Pancreas (tissue), 10 donors: ENCODE data around the gene ATP8A2. TPM values are rescaled to one million over a fixed set of nuclear protein-coding genes. Genes with fewer than 3 reads are reported as not detected.

Experiments used
- ATAC-seq, 4 donors: fragments of 200-7000 bp; cut with Tn5 transposase; one replicate each; pipeline versions ENCODE4 v1.8.0 to v1.9.1; 2020; ENCODE audit warnings: mild to moderate bottlenecking in 4 of 4, moderate library complexity in 4 of 4
- DNase-seq, 6 donors: peaks; one replicate each; pipeline ENCODE4 v3.0.0-alpha.2; 2020
- FAIRE-seq: peaks from 2 replicates; lab custom pipeline; 2012; peaks lifted over from hg19 to GRCh38; lab: Jason Lieb, UNC
- H3K27ac ChIP-seq, 4 donors: fragments of 200-600 bp; sonication (generic); 1 replicate in 3 of 4; 2 replicates in 1 of 4; pipeline versions ENCODE4 v1.5.0 to v1.8.0; 2020
- H3K27me3 ChIP-seq, 4 donors: fragments of 200-600 bp; one replicate each; pipeline ENCODE4 v1.8.0; 2021
- H3K36me3 ChIP-seq, 3 donors: fragments of 200-600 bp; sonication (generic) in 1 of 3; one replicate each; pipeline versions ENCODE4 v1.5.0 to v1.8.0; 2020 to 2021
- H3K4me1 ChIP-seq, 3 donors: fragments of 200-600 bp; one replicate each; pipeline ENCODE4 v1.8.0; 2021
- H3K4me3 ChIP-seq, 4 donors: fragments of 200-600 bp; sonication (generic) in 2 of 4; one replicate each; pipeline versions ENCODE4 v1.5.0 to v1.8.0; 2020 to 2021
- H3K9me3 ChIP-seq, 4 donors: fragments of 200-600 bp; one replicate each; pipeline ENCODE4 v1.8.0; 2021
- CTCF ChIP-seq, 4 donors: fragments of 200-600 bp; sonication (generic) in 3 of 4; IDR thresholded peaks; one replicate each; pipeline versions ENCODE4 v1.5.0 to v1.8.0; 2021; ENCODE audit warnings: antibody characterized with exemption in 4 of 4
- WGBS, 2 donors: extraction: QIAGEN DNeasy Blood & Tissue Kit; methylation state at CpG; one replicate each; pipeline ENCODE4 v1.1.7; 2013; 5-methylcytosine and 5-hydroxymethylcytosine counted together
- intact Hi-C, 3 donors: fragments of 100-400 bp; cut with DNase I; formaldehyde crosslinking; loops; one replicate each; pipeline versions ENCODE4 v1.11.1 to v1.14.2; 2022
- polyA plus RNA-seq, 2 donors: library from polyadenylated mRNA; stranded (reverse); fragments of 200-250 nt; gene quantifications; one replicate each; pipeline ENCODE4 v1.2.3, GENCODE V29; 2013
- total RNA-seq, 6 donors: library from RNA; stranded (reverse); fragmentation: NEBNext Ultra II Directional in 4 of 6; extraction: Animal tissue kit (Norgen Biotek cat#: 25700) in 4 of 6; gene quantifications; one replicate each; pipeline versions ENCODE4 v1.2.1 to v1.2.4, GENCODE V29; 2021 to 2023
- donor health status: healthy with polysubstance abuse.
- donor health status: DM: no; HTN: no; CAD: no; lungs with moderate emphysema.
- donor health status: DM: no; HTN: no; CAD: no.
- donor health status: control.
- donor health status: control.
- donor health status: Bipolar disorder and iron deficiency.
- donor health status: DM: yes; HTN: yes; CAD: no.
- donor health status: DM: no; HTN: no; CAD: no.
- donor health status: DM: no; HTN: no; CAD: no.
- donor health status: DM: yes; HTN: yes; CAD: no.

ATP8A2 gene
- total and polyA plus RNA-seq, 8 donors = 0.04 to 0.28 (median 0.14) TPM

- ATAC-seq = no peak
- intact Hi-C loops = no loop called here
- H3K27me3 ChIP-seq = no peaks in the 10 kb centered on the region
- DNase-seq = no peak
- H3K4me3 ChIP-seq = no peak overlapping the region
- H3K27ac ChIP-seq = no peak overlapping the region
- no peak for FAIRE-seq
- TF ChIP-seq CTCF (IDR thresholded peaks at IDR 0.05) = no peak
- WGBS, 2 donors = 68 to 85% methylated on average over 8 of the region's 8 CpGs
- no peaks in the 10 kb centered on the region for H3K36me3 ChIP-seq
- no peaks in the 10 kb centered on the region for H3K4me1 ChIP-seq
- no peaks in the 10 kb centered on the region for H3K9me3 ChIP-seq
Observed at GRCh38 chr13:25887962-25888655, 516.3 kb downstream of the ATP8A2 start.

GRCh38 chr13:25890671-25891212, 519.0 kb downstream of the ATP8A2 start:
- FAIRE-seq = no peak
- no peak for DNase-seq
- TF ChIP-seq CTCF (IDR thresholded peaks at IDR 0.05) = no peak
- Histone ChIP-seq H3K4me3 (no peak overlapping the region), H3K27me3 (no peaks in the 10 kb centered on the region), H3K9me3 (no peaks in the 10 kb centered on the region), H3K4me1 (no peaks in the 10 kb centered on the region), H3K36me3 (no peaks in the 10 kb centered on the region), H3K27ac (no peak overlapping the region)
- 34% methylated on average over 4 of the region's 4 CpGs for WGBS, 2 donors
- intact Hi-C loops = no loop called here
- ATAC-seq = no peak

GRCh38 chr13:25898991-25899390, 527.2 kb downstream of the ATP8A2 start:
- no peak for TF ChIP-seq CTCF (IDR thresholded peaks at IDR 0.05)
- no peaks in the 10 kb centered on the region for H3K36me3 ChIP-seq
- no peaks in the 10 kb centered on the region for H3K27me3 ChIP-seq
- DNase-seq (no peak), ATAC-seq (no peak), FAIRE-seq (no peak)
- intact Hi-C loops = no loop called here
- no peaks in the 10 kb centered on the region for H3K9me3 ChIP-seq
- WGBS, 2 donors = 82 to 93% methylated on average over 7 of the region's 7 CpGs
- H3K27ac ChIP-seq = no peak overlapping the region
- no peaks in the 10 kb centered on the region for H3K4me1 ChIP-seq
- H3K4me3 ChIP-seq = no peak overlapping the region

- H3K4me1 ChIP-seq = no peaks in the 10 kb centered on the region
- no peak for TF ChIP-seq CTCF (IDR thresholded peaks at IDR 0.05)
- no peak overlapping the region for H3K4me3 ChIP-seq
- WGBS, 2 donors = 74 to 79% methylated on average over 6 of the region's 6 CpGs
- intact Hi-C loops = no loop called here
- no peak overlapping the region for H3K27ac ChIP-seq
- no peaks in the 10 kb centered on the region for H3K36me3 ChIP-seq
- FAIRE-seq (no peak), ATAC-seq (no peak), DNase-seq (no peak)
- H3K27me3 ChIP-seq = no peaks in the 10 kb centered on the region
- H3K9me3 ChIP-seq = no peaks in the 10 kb centered on the region
Observed at GRCh38 chr13:25899464-25899863, 527.7 kb downstream of the ATP8A2 start.

GRCh38 chr13:25899952-25900351, 528.2 kb downstream of the ATP8A2 start:
- Histone ChIP-seq H3K27ac (no peak overlapping the region), H3K4me1 (no peaks in the 10 kb centered on the region), H3K4me3 (no peak overlapping the region), H3K27me3 (no peaks in the 10 kb centered on the region), H3K9me3 (no peaks in the 10 kb centered on the region), H3K36me3 (no peaks in the 10 kb centered on the region)
- FAIRE-seq = no peak
- WGBS, 2 donors = 44 to 45% methylated on average over 1 of the region's 1 CpG
- intact Hi-C loops = no loop called here
- no peak for TF ChIP-seq CTCF (IDR thresholded peaks at IDR 0.05)
- no peak for DNase-seq
- no peak for ATAC-seq
